Peyer's patch (tissue), 4 donors: ENCODE measurements around the gene GPR108. TPM values are rescaled to one million over a fixed set of nuclear protein-coding genes. Genes with fewer than 3 reads are reported as not detected.

Experiments used
- DNase-seq, 3 donors: peaks; one replicate each; pipeline ENCODE4 v3.0.0-alpha.2; 2017 to 2019
- H3K27ac ChIP-seq, 4 donors: fragments of 200-600 bp; sonication (generic); one replicate each; pipeline ENCODE4 v1.5.1; 2016 to 2019
- H3K27me3 ChIP-seq, 2 donors: fragments of 200-600 bp; sonication (generic); one replicate each; pipeline ENCODE4 v1.5.1; 2019
- H3K36me3 ChIP-seq, 3 donors: fragments of 200-600 bp; sonication (generic); one replicate each; pipeline ENCODE4 v1.5.1; 2016 to 2019
- H3K4me1 ChIP-seq, 4 donors: fragments of 200-600 bp; sonication (generic); one replicate each; pipeline ENCODE4 v1.5.1; 2016 to 2019
- H3K4me3 ChIP-seq, 4 donors: fragments of 200-600 bp; sonication (generic); 1 replicate in 3 of 4; 2 replicates in 1 of 4; pipeline ENCODE4 v1.5.1; 2016 to 2019; ENCODE audit warnings: mild to moderate bottlenecking in 1 of 4
- H3K9me3 ChIP-seq, 4 donors: fragments of 200-600 bp; sonication (generic); one replicate each; pipeline ENCODE4 v1.5.1; 2016 to 2019; ENCODE audit warnings: mild to moderate bottlenecking in 1 of 4
- POLR2A ChIP-seq, 2 donors: fragments of 450-650 bp; IDR thresholded peaks; one replicate each; pipeline ENCODE4 v1.5.1; 2017; ENCODE audit warnings: antibody characterized with exemption in 2 of 2, mild to moderate bottlenecking in 2 of 2, moderate library complexity in 2 of 2
- total RNA-seq, 4 donors: library from RNA; depleted of rRNA; stranded (reverse); fragments of >200 nt; gene quantifications; one replicate each; pipeline ENCODE4 v1.1.0, GENCODE V29; 2016
- TF ChIP-seq, protein P1 (sequence below), 6 experiments: fragments of 450-650 bp in 4 of 6; fragments of 200-600 bp in 2 of 6; sonication (generic) in 1 of 6; IDR thresholded peaks; one replicate each; pipeline ENCODE4 v1.5.1; 2017 to 2019; ENCODE audit warnings: antibody characterized with exemption in 6 of 6, mild to moderate bottlenecking in 3 of 6, moderate library complexity in 1 of 6

The GPR108 gene
- total RNA-seq, 4 donors from 2014 or later: 54.5 to 133 (median 92.2) TPM

DNA sequence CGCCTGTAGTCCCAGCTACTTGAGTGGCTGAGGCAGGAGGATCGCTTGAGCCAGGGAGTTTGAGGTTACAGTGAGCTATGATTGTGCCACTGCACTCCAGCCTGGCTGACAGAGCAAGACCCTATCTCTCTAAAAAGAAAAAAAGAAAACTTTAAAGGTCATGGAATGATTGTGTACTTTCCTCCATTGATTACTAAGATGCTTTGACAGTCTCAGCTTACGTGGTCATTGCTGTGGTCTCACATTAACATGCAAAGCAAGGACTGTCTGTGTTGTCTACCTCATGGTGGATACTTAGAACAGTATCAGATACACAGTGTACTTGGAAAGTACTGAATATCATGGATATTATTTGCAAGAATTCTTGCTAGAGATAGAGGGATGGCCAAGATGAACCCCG lies 53.4 kb downstream of the GPR108 start:
- Histone ChIP-seq H3K4me3 (no peak overlapping the region), H3K9me3 (no peaks in the 10 kb centered on the region), H3K27ac (no peak overlapping the region), H3K27me3 (no peaks in the 10 kb centered on the region), H3K36me3 (no peaks in the 10 kb centered on the region), H3K4me1 (no peaks in the 10 kb centered on the region)
- DNase-seq: no peak
- TF ChIP-seq POLR2A (IDR thresholded peaks at IDR 0.05): no peak
- TF ChIP-seq, protein P1, sequence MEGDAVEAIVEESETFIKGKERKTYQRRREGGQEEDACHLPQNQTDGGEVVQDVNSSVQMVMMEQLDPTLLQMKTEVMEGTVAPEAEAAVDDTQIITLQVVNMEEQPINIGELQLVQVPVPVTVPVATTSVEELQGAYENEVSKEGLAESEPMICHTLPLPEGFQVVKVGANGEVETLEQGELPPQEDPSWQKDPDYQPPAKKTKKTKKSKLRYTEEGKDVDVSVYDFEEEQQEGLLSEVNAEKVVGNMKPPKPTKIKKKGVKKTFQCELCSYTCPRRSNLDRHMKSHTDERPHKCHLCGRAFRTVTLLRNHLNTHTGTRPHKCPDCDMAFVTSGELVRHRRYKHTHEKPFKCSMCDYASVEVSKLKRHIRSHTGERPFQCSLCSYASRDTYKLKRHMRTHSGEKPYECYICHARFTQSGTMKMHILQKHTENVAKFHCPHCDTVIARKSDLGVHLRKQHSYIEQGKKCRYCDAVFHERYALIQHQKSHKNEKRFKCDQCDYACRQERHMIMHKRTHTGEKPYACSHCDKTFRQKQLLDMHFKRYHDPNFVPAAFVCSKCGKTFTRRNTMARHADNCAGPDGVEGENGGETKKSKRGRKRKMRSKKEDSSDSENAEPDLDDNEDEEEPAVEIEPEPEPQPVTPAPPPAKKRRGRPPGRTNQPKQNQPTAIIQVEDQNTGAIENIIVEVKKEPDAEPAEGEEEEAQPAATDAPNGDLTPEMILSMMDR (IDR thresholded peaks at IDR 0.05): no peak

DNA sequence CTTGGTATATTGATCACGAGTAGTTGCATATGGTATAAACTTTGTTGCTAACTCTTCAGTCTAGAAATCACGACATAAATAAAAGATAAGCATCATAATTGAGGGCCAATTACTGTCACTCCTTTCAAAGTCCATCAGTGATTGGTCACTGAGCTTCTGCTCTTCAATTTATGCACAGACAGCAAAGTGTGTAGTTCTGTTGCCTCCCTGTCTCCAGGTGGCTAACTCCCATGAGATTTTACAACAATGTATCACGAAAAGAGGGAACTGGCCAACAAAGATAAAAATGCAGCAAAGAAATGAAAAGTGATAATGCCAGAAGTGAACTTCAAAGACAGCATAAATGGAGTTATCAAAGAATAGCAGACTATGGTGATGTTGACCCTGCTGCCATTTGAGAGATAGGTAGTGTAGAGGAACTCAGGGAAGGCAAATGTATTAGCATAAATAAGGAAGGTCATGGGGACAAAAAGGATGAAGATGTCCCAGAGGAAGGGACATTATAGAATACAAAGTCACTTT lies 54.7 kb downstream of the GPR108 start:
- Histone ChIP-seq H3K4me3 (no peak overlapping the region), H3K36me3 (no peaks in the 10 kb centered on the region), H3K4me1 (no peaks in the 10 kb centered on the region), H3K27ac (no peak overlapping the region), H3K27me3 (no peaks in the 10 kb centered on the region), H3K9me3 (no peaks in the 10 kb centered on the region)
- DNase-seq: no peak
- TF ChIP-seq, protein P1 (IDR thresholded peaks at IDR 0.05): no peak
- TF ChIP-seq POLR2A (IDR thresholded peaks at IDR 0.05): no peak

DNA sequence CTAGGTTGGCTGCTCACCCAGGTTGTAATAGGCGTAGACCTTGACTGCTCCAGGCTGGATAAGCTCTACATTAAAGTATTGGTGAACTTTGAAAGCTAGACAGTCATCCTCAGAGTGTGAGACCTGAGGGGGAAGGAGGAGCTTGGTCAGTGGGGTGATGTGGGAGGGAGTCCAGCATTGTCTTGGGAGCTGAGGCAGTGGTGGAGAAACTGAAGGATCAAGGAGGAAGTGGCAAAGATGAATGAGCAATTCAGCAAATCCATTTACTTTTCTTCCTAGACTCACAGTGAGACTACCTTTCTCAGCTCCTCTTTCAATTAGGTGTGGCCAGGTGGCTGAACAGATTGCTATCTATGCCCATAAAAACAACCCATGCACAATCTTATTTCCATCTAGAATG lies 57.2 kb downstream of the GPR108 start:
- H3K9me3 ChIP-seq: no peaks in the 10 kb centered on the region
- no peak overlapping the region for H3K27ac ChIP-seq
- TF ChIP-seq, protein P1 (IDR thresholded peaks at IDR 0.05): no peak
- TF ChIP-seq POLR2A (IDR thresholded peaks at IDR 0.05): no peak

More for the DNA sequence above, 57.2 kb downstream of the GPR108 start:
- Histone ChIP-seq H3K36me3 (no peaks in the 10 kb centered on the region), H3K4me1 (peaks cover 0 to under 1% (median 0%) of the 10 kb centered on the region in 4 donors), H3K27me3 (no peaks in the 10 kb centered on the region), H3K4me3 (no peak overlapping the region)
- DNase-seq: no peak

Other genes with a start within 250 kb of the GPR108 start
- 1 to 10 TPM in 1 of 4 donors, under 1 TPM in 1, not detected in 2; 0.54 to 1.6 TPM for gene TUBB4A, start 235.3 kb downstream of the GPR108 start, total RNA-seq
- under 1 TPM in 2 of 4 donors, not detected in 2; 0.53 to 0.95 TPM for gene TNFSF9, start 206.6 kb downstream of the GPR108 start, total RNA-seq
- gene CD70, start 146.4 kb downstream of the GPR108 start, total RNA-seq: not detected
- 1 to 10 TPM; 1.7 to 2.7 (median 2.1) TPM for gene TNFSF14, start 67.4 kb downstream of the GPR108 start, total RNA-seq
- 100 to 1,000 TPM in 3 of 4 donors, 10 to 100 TPM in 1; 89.1 to 548 (median 264) TPM for gene C3, start 16.9 kb downstream of the GPR108 start, total RNA-seq
- gene TRIP10, start 2.1 kb upstream of the GPR108 start, total RNA-seq: 100 to 1,000 TPM in 1 of 4 donors, 10 to 100 TPM in 3; 30.1 to 314 (median 81.5) TPM
- 100 to 1,000 TPM in 1 of 4 donors, 10 to 100 TPM in 3; 43.7 to 127 (median 91.9) TPM for gene SH2D3A, start 29.9 kb upstream of the GPR108 start, total RNA-seq
- gene VAV1, start 35.1 kb upstream of the GPR108 start, total RNA-seq: 10 to 100 TPM in 1 of 4 donors, 1 to 10 TPM in 3; 7.0 to 57.8 (median 7.7) TPM
- gene ADGRE1, start 150.0 kb upstream of the GPR108 start, total RNA-seq: 1 to 10 TPM in 1 of 4 donors, not detected in 3; 1.7 TPM